Liver (tissue), 3 donors: Measurements from ENCODE around the gene MMRN1.

Experiments used
- GABPA ChIP-seq, 2 donors: IDR thresholded peaks in 1 of 2; conservative IDR thresholded peaks in 1 of 2; 2 replicates each; pipeline ENCODE4 v1.6.1; 2016; ENCODE audit warnings: antibody characterized with exemption in 2 of 2, mild to moderate bottlenecking in 1 of 2, moderate library complexity in 1 of 2
- HNF4G ChIP-seq: IDR thresholded peaks from 2 replicates; pipeline ENCODE4 v1.6.1; 2016; ENCODE audit warnings: antibody characterized with exemption
- JUND ChIP-seq, 2 donors: IDR thresholded peaks; 2 replicates each; pipeline ENCODE4 v1.6.1; 2016; ENCODE audit warnings: antibody characterized with exemption in 2 of 2
- TAF1 ChIP-seq: conservative IDR thresholded peaks from 2 replicates; pipeline ENCODE4 v1.6.1; 2016; ENCODE audit warnings: antibody characterized with exemption, mild to moderate bottlenecking
- YY1 ChIP-seq: IDR thresholded peaks from 2 replicates; pipeline ENCODE4 v1.6.1; 2016; ENCODE audit warnings: antibody characterized with exemption, mild to moderate bottlenecking
- ZBTB33 ChIP-seq: IDR thresholded peaks from 2 replicates; pipeline ENCODE4 v1.6.1; 2016; ENCODE audit warnings: antibody characterized with exemption
- TF ChIP-seq, protein P1 (sequence below): IDR thresholded peaks from 2 replicates; pipeline ENCODE4 v1.6.1; 2016; ENCODE audit warnings: antibody characterized with exemption, mild to moderate bottlenecking
- TF ChIP-seq, protein P2 (sequence below): fragments of 150-350 bp; IDR thresholded peaks from 2 replicates; pipeline ENCODE4 v1.5.1; 2017; ENCODE audit warnings: improper control_type of control experiment, low read depth, low read length; ENCODE audit not compliant: missing input control
- TF ChIP-seq, protein P3 (sequence below): IDR thresholded peaks from 2 replicates; pipeline ENCODE4 v1.6.1; 2016; ENCODE audit warnings: antibody characterized with exemption
- TF ChIP-seq, protein P4 (sequence below): IDR thresholded peaks from 2 replicates; pipeline ENCODE4 v1.6.1; 2016; ENCODE audit warnings: antibody characterized with exemption
- donor health status: healthy.
- donor health status: healthy.

DNA sequence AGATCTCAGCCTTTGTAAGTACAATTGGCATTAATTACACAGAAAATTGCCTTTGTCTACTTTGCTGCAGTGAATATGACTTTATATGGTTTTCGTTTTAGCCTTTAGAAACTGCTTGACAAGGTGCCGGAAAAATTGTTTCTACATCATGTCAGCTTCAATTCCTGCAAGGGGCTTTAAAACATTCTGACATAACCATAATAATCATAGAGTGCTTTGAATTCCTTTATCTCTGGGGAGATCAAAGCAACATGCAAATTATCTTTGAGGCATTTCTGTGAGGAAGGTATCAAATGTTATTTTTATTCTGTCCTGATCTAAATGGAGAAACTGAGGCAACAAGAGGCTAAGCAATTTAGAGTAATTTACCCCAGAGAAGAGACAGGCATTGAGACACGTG is 57.8 kb downstream of the MMRN1 start:
- TF ChIP-seq, protein P1, sequence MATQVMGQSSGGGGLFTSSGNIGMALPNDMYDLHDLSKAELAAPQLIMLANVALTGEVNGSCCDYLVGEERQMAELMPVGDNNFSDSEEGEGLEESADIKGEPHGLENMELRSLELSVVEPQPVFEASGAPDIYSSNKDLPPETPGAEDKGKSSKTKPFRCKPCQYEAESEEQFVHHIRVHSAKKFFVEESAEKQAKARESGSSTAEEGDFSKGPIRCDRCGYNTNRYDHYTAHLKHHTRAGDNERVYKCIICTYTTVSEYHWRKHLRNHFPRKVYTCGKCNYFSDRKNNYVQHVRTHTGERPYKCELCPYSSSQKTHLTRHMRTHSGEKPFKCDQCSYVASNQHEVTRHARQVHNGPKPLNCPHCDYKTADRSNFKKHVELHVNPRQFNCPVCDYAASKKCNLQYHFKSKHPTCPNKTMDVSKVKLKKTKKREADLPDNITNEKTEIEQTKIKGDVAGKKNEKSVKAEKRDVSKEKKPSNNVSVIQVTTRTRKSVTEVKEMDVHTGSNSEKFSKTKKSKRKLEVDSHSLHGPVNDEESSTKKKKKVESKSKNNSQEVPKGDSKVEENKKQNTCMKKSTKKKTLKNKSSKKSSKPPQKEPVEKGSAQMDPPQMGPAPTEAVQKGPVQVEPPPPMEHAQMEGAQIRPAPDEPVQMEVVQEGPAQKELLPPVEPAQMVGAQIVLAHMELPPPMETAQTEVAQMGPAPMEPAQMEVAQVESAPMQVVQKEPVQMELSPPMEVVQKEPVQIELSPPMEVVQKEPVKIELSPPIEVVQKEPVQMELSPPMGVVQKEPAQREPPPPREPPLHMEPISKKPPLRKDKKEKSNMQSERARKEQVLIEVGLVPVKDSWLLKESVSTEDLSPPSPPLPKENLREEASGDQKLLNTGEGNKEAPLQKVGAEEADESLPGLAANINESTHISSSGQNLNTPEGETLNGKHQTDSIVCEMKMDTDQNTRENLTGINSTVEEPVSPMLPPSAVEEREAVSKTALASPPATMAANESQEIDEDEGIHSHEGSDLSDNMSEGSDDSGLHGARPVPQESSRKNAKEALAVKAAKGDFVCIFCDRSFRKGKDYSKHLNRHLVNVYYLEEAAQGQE: no peak
- TF ChIP-seq JUND (IDR thresholded peaks at IDR 0.05) (no peak), ZBTB33 (no peak), YY1 (no peak), TAF1 (no peak), GABPA (IDR thresholded peaks at IDR 0.05 in 1 of 2, conservative IDR thresholded peaks at IDR 0.05 in 1 of 2) (no peak), HNF4G (no peak)
- TF ChIP-seq, protein P2, sequence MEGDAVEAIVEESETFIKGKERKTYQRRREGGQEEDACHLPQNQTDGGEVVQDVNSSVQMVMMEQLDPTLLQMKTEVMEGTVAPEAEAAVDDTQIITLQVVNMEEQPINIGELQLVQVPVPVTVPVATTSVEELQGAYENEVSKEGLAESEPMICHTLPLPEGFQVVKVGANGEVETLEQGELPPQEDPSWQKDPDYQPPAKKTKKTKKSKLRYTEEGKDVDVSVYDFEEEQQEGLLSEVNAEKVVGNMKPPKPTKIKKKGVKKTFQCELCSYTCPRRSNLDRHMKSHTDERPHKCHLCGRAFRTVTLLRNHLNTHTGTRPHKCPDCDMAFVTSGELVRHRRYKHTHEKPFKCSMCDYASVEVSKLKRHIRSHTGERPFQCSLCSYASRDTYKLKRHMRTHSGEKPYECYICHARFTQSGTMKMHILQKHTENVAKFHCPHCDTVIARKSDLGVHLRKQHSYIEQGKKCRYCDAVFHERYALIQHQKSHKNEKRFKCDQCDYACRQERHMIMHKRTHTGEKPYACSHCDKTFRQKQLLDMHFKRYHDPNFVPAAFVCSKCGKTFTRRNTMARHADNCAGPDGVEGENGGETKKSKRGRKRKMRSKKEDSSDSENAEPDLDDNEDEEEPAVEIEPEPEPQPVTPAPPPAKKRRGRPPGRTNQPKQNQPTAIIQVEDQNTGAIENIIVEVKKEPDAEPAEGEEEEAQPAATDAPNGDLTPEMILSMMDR: no peak
- TF ChIP-seq, protein P3, sequence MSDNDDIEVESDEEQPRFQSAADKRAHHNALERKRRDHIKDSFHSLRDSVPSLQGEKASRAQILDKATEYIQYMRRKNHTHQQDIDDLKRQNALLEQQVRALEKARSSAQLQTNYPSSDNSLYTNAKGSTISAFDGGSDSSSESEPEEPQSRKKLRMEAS: no peak
- TF ChIP-seq, protein P4, sequence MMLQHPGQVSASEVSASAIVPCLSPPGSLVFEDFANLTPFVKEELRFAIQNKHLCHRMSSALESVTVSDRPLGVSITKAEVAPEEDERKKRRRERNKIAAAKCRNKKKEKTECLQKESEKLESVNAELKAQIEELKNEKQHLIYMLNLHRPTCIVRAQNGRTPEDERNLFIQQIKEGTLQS: no peak
